Kidney tubule cell (primary cell): Measurements from ENCODE around the gene PSAPL1.

Experiments used
- DNase-seq: peaks from one replicate; pipeline ENCODE4 v3.0.0-alpha.2; 2018; ENCODE audit warnings: low spot score

Gene PSAPL1, protein sequence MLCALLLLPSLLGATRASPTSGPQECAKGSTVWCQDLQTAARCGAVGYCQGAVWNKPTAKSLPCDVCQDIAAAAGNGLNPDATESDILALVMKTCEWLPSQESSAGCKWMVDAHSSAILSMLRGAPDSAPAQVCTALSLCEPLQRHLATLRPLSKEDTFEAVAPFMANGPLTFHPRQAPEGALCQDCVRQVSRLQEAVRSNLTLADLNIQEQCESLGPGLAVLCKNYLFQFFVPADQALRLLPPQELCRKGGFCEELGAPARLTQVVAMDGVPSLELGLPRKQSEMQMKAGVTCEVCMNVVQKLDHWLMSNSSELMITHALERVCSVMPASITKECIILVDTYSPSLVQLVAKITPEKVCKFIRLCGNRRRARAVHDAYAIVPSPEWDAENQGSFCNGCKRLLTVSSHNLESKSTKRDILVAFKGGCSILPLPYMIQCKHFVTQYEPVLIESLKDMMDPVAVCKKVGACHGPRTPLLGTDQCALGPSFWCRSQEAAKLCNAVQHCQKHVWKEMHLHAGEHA

DNA sequence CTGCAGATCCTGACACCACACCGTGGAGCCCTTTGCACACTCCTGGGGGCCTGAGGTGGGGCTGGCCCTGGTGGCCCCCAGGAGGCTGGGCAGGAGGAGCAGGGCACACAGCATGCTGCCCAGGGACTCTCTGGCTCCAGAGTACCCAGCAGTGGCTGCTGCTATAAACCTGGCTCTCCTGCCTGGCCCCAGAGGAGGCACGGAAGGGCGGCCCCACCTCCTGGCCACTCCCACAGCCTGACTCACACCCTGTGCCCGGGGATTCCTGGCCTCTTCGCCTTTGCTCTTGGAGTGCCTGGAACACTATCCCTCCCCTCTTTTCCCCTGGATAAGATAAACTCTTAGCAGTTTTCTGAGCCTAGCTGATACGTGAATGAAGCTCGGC lies at the start of gene PSAPL1:
PSAPL1 (minus strand) TSS at position 165 of the 385 bp plus-strand sequence; CDS start at position 114, 51 bp downstream.
- DNase-seq = peak; percentile 62

DNA sequence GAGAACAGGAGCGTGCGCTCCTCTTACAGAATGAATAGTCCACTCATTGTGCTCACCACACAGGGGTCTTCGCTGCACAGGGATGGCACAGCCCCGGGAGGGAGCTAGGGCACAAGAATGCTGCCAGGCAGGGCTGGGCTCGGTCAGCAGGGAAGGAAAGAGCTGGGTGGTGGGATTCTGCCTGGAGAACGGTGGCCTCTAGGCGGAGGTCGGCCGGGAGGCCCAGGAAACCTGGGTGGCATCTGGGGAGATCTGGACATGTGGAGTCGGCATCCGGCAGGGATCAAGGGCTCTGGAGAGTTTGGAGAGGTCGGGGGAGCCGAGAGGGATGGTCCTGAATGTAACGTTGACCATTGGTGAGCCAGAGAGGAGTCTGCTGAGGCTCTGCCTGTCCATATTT lies 46.5 kb upstream of the PSAPL1 start:
- no peak for DNase-seq

DNA sequence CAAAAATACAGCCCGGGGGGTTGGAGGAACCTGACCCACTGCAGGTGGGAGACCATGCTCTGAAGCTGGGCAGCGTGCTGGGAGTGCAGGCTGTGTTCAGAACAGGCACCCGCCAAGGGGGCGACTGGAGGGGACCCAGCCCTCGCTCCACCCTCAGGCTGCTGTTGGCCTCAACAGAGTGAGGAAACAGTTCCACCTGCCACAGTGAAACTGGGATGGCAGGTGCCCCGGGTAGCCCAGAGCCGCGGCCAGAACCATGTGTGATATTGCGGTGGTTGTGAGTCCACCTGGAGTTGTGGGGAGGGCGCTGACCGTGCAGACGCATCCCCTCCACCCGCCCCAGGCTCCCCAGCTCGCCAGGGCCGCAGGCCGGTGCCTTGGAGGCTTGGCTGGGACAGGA lies 45.7 kb upstream of the PSAPL1 start:
- DNase-seq = no peak

DNA sequence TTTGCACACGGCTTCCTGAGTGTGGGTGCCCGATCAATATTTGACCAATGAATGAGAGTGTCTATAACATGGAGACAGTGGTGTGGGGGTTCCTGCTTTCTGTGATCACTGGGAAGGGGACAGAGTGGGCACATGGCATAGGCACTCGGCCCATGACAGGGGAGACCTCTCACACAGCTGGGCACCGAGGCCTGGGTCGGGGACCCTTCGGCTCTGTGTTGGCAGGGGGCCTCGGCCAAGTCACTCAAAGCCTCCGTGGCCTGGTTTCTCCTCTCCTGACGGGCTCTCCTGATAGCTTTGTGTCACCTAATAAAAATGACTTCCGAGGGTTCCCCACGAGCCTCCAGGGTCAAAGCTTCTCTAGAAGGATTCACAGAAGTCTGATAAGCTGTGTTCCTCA lies 43.9 kb upstream of the PSAPL1 start:
- no peak for DNase-seq

DNA sequence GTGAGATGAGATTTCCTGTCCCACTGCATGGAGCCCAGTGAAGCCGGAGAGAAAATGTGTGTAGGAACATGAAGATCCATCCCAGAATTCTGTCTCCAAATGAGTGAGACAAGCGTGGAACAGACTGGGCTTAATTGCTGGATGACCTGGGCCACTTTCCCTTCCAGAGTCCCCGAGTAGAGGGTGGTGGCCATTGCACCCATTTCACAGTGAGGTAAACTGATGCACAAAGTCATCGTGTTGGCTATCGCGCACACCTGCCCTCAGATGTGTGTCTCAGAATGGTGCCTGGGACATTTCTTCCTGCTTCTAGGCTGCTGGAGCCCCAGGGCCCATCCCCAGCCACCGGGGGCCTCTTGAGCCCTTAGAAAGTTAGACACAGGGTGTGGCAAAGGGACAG lies 43.0 kb upstream of the PSAPL1 start:
- DNase-seq = no peak

DNA sequence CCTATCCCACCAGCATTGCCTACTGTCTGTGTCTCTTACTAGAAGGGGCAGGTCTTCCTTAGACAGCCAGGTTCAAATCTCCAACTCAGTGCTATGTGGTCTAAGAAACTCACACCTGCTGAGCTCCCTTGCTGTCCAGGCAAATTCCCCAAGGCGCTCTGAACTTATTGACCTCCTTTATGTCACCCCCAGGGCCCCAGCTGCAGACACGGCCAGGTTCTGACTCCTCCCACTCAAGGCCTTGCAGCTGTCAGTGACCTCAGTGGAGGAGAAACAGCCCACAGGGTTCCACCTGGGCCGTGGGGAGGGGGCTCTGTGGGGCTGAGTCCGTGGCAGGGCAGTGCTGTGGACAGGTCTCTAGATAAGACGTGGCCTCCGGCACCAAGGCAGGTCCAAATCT lies 42.1 kb upstream of the PSAPL1 start:
- no peak for DNase-seq

DNA sequence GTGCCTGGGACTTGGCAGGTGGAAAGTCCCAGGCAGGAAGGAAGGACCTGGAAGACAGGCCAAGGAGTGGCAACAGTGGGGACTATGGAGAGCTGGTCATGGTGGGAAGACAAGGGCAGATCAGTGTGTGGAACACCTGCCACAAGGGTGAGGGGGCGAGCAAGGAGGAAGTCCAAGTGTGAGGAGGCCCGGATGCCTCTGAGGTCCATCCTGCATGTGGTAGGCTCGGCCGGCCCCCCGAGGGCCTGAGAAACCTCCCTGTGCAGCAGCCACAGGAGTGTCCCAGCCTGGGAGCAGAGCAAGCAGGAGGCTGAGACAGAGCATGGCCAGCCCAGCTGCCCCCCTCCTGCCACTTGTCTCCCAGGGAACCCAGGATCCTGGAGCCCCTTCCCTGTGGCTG lies 40.5 kb upstream of the PSAPL1 start:
- DNase-seq = no peak

DNA sequence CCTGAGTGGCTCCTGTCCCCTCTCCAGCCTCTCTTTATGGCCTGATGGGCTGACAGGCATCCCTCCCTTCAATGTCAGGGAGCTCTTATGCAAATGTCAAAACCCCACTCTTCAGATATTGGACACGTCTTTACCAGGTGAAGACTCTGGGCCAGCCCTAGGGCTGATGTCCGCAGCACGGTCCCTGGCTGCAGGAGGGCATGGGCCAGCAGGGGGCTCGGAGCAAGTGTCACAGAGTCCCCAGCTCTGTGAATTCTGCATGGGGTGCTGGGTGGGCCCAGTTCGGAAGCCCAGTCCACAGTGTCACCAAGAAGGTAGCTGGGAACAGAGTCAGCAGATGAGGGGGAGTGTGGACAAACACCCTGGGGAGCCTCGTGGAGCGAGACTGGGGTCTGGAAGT lies 39.6 kb upstream of the PSAPL1 start:
- no peak for DNase-seq

DNA sequence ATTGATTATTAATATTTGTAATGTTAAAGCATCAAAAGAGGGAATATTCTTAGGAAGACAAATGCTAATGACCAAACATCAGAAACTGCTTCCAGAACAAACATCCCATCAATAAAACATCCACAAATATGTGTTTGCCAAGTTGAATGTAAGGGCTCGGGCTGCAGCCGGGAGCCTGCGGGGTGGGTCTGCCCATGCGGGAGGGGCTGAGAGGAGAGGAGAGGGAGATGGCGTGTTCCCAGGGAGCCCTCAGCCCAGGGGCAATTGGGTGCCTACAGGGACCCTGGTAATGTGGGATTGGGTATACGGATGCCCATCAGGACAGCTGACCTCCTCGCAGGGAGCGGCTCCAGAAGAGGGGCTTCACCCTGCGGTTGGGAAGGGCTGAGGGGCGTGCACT lies 38.4 kb upstream of the PSAPL1 start:
- DNase-seq = no peak

DNA sequence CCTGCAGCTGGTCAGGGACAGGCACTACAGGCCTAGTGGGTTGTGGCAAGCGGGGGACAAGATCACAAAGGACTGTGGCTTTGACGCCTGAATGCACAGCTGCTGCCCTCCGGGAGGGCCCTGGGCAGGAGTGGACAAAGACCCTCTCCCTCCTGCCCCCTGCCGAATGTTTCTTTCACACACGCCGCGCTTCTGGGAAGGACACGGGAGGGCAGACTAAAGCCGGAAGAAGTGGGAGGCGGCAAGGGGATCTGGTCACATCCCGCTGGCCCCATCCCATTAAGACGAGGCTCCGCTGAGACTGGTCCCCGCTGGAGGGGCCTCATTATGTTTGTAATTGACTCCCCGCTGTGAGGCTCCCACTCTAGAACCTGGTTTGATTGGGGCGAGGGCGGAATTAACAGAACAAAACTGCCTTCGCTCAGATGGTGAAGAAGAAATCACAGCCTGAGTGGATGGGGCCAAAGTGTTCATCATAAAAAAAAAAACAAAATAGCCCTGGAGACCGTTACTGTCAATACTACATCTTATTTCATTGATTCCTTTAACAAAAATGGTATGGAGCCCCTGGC lies 37.8 kb upstream of the PSAPL1 start:
- DNase-seq = no peak

DNA sequence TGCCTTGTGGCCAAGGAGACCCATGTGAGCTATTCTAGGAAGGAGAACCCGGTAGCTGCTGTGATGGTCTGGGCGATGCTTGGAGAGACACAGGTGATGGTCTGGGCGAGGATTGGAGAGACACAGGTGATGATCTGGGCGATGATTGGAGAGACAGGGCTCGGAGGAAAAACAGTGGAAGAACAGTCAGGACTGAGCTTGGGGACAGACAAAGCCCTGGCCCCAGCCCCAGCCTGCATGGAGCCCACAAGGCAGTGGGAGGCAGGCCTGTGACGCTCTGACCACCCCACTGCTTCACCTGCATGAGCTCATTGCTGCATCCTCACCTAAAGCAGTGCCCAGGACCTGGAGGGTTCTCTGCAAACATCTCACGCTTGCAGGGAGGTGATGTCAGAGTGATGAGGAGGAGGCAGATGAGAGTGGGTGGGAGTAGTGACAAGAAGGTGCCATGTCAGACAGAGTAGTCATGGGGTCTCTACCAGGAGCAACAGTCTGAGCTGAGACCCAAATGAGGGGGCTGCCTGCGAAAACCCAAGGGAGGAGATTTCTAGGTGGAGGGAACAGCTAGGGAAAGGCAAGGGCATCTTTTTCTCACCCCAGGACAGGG lies 35.9 kb upstream of the PSAPL1 start:
- no peak for DNase-seq

DNA sequence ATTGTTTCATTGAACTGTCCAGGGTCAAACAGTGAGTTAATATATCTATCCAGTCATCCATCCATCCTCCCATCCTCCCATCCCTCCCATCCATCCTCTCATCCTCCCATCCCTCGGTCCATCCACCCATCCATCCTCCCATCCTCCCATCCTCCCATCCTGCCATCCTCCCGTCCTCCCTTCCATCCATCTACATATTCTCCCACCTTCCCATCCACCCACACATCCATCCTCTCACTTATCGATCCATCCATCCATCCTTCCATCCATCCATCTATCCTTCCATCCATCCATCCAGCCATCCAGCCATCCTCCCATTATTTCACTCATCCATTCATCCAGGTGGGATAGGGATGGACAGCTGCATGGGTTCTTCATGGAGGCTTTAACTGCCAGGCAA lies 35.4 kb upstream of the PSAPL1 start:
- no peak for DNase-seq

DNA sequence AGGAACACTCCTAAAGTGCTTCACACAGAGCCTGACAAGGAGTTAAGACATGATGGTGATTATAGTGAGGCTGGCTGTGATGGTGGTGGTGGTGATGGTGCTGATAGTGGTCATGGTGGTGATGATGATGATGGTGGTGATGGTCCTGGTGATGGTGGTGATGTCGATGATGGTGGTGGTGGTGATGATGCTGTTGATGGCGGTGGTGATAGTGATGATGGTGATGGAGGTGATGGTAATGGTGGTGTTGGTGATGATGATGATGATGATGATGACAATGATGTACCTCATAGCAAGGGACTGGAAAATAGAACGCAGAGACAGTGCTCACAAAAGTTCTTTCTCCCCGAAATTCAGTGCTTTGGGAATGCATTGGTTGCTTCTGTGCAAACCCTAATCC lies 34.3 kb upstream of the PSAPL1 start:
- DNase-seq = no peak

DNA sequence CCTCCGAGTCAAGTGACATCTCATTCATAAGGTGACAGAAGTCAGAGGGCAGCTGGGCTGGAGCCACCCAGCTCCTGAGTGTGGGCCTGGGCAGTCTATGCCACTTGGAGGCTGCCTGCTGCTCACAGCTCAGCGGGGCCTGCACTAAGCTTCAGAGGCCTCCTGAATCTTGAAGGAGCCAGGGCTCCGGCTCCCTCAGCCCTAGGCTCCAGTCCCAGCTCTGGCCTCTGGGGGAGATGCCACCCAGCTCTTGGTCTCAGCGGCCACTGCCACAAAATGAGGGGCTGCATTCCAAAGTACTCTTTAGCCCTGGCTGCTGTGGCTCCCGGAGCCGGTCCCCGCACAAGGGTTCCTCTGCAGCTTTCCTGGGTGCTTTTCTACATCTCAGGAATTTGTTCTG lies 32.7 kb upstream of the PSAPL1 start:
- DNase-seq = no peak

DNA sequence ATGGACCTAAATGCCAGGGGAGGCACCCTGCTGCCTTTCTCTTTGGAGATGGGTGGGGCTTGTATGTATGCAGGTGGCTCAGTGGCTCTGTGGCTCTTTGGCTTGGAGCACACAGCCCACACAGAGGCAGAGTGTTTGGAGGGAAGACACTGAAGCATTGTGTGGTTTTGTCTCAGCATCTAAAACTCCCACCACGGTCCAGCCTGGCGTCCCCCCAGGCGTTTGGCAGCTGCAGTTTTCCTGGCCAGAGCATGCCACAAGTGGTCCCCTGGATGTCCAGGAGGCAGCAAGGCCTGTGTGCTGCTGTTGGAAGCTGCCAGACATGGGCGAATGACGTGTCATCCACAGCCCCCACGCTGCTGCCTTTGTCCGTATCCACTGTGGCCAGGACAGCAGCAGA lies 32.2 kb upstream of the PSAPL1 start:
- DNase-seq = no peak

DNA sequence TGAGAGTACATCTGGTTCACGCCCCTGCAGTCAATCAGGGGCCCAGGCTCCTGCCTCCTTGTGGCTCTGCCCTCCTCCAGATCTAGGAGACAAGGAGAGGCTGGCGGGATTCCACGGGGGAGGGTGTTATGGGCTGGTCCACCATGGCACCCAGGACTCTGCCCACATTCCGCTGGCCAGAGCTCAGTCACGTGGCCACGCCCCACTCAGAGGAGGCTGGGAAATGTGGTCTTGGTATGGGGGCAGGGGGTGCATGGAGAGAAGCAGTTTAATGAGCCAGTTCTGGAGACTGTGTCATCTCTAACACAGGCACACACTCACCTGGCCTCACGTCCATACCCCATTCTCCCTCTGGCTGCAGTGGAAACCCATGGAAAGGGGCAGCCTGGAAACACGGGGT lies 31.5 kb upstream of the PSAPL1 start:
- DNase-seq = no peak

DNA sequence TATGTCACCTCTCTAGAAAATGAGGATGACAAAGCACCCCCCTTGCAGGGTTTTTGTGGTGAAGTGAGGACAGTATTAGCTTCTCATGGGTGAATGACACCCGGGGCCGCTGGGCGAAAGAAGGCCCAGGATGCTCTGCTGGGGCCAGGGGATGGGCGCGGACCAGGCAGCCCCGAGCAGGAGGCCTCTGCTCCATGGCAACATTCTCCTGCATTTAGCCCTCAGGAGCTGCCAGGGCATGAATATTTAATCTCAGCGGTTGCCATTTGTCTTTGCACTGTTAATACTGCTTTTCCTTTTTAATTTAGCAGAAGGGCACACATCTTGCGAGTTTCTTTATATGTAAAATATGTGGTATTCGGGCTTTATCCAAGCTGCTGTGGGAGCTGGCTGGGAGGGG lies 30.3 kb upstream of the PSAPL1 start:
- no peak for DNase-seq

DNA sequence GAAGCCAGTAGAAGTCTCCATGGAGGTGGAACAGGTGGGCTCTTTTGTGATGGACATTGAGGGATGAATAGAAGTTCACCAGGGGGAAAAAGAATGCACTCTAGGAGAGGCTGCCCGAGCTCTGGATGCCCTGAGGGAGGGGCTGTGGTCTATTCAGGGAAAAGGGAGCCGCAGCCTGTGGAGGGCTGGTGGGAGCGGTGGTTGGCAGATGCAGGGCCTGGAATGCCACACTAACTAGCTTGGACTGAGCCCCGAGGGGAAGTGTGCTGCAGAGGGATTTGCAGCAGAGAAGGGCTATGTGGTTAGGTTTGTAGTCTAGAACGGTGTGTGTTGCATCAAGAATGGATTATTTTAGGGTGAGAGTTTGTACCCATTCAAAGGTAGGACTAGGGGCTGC lies 29.5 kb upstream of the PSAPL1 start:
- DNase-seq = no peak

DNA sequence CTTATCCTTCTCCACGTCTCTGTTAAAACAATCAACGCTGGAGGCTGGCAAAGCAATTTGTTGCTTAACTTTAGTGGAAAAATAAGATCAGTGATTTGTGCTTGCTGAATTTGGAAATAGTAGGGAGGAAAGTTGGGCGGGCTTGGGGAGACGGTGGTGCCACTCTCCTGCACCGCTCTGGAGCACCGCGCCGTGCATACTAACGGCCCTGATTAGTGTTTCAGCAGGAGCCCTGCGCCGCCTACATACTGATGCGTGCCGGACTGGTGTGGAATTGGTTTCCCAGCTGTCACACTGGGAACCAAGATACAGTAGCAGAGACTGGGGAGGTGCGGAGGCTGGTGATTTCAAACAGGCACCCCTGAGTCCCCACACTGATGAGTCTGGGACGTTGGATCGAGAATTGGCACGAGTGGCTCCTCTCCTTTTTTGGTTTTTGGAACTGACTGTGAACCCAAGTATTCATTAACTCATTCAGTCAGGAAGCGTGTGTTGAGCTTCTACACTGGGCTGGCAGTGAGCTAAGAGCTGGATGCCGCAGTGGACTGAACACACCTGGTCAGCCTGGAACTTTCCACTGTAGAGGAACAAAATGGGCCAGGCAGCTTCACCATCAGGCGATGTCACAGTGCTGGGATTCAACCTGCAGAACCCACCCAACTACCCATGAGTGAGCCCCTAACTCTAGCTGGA lies 29.0 kb upstream of the PSAPL1 start:
- DNase-seq = no peak

DNA sequence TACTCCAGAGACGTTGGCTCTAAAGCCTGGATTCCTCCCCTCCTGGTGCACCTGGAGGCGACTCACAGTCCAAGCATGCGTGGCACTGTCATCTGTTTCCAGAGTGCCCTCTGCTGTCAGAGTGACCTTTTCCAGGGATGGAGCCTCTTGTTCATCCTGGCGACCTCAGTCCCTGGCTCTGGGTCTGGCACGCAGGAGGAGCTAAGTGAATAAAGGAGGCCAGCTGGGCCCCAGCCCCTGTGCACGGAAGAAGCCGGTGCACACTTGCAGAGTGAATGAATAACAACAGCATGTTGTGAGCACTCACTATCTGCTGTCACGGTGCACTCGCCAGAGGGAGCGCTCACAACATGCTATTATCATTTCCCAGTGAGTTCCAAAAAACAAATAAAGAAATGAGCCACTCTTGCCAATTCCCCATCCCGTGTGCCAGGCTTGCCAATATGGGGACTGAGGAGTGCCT lies 27.8 kb upstream of the PSAPL1 start:
- DNase-seq = peak; percentile 76

DNA sequence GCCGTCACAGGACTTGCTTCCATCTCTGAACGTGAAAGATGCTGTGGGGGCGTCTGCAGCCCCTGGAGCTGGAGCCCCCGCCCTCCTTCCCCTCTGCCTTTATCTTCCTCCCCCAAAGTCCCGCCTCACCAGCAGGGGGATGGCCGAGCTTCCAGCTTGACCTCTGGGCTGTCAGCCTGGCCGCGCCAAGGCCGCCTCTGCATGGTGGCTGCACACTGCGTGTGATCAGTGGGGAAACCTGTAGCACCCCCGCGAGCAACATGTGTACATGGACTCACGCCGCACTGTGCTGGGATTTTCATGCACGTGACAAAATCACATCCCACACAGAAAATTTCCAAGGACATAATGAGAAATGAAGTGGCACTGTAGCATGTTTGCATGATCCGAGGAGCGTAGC lies 26.5 kb upstream of the PSAPL1 start:
- no peak for DNase-seq

DNA sequence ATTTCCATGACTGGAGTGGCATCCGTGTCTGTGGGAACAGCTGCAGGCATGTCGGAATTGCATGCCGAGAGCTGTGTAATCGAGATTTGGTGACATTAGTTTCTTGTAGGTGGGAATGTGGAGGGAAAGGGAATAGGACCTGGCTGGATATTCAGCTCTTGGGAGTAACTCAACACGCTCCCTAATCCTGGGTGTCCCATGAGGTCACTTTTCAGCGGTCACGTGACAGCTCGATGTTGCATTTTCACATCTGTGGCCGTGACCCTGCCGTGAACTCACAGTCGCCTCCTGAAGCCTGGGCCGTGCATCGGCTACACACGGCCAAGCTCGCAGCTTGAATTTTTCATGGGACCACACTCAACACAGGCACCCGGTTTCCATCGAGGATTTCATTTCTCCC lies 25.8 kb upstream of the PSAPL1 start:
- DNase-seq = no peak

DNA sequence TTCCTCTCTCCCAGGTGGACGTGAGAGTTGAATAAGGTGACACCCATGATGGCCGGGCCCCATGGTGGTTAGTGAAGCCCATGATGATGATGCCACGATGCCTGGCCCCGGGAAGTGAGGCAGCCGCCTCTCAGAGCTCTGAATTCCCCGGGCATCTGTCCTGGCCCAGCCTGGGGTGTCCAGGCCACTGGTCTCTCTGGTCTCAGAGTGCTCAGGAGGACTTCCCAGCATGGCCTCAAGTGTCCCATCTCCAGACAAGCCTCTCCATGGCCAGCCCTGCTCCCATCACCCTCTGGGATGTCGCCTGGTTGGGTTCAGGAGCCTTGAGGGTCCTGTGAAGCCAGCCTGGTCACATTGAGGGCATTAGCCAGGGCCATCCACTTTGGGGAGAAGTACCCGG lies 24.7 kb upstream of the PSAPL1 start:
- no peak for DNase-seq
